HG02938 (cell line): ENCODE measurements around the gene REXO1.

ENCODE experiments used
- ATAC-seq: cut with Tn5 transposase; IDR thresholded peaks from one replicate; pipeline ENCODE4 v1.9.1; 2021; ENCODE audit warnings: mild to moderate bottlenecking, moderate library complexity; ENCODE audit not compliant: unreplicated experiment

REXO1 gene

GRCh38 chr19:1862424-1863327 lies 14.4 kb upstream of the REXO1 start:
- no peak for ATAC-seq

- no peak for ATAC-seq
Measured at GRCh38 chr19:1862068-1862423, 13.8 kb upstream of the REXO1 start.

- ATAC-seq, result no peak
Measured at GRCh38 chr19:1861599-1862031, 13.3 kb upstream of the REXO1 start.

GRCh38 chr19:1860821-1861598 lies 12.7 kb upstream of the REXO1 start:
- ATAC-seq, result no peak

- ATAC-seq, result no peak
Measured at GRCh38 chr19:1860042-1860775, 11.9 kb upstream of the REXO1 start.

GRCh38 chr19:1859331-1859781 lies 11.1 kb upstream of the REXO1 start:
- ATAC-seq, result no peak

GRCh38 chr19:1858412-1859081 lies 10.3 kb upstream of the REXO1 start:
- no peak for ATAC-seq

- ATAC-seq, result no peak
Measured at GRCh38 chr19:1857648-1858326, 9.5 kb upstream of the REXO1 start.

GRCh38 chr19:1856698-1857603 lies 8.7 kb upstream of the REXO1 start:
- no peak for ATAC-seq

- ATAC-seq, result no peak
Measured at GRCh38 chr19:1856345-1856697, 8.0 kb upstream of the REXO1 start.

GRCh38 chr19:1855828-1856255 lies 7.6 kb upstream of the REXO1 start:
- no peak for ATAC-seq

GRCh38 chr19:1855040-1855827 lies 7.0 kb upstream of the REXO1 start:
- no peak for ATAC-seq

- ATAC-seq, result no peak
Measured at GRCh38 chr19:1854542-1855039, 6.3 kb upstream of the REXO1 start.

- no peak for ATAC-seq
Measured at GRCh38 chr19:1854039-1854541, 5.8 kb upstream of the REXO1 start.

GRCh38 chr19:1853295-1854038 lies 5.2 kb upstream of the REXO1 start:
- no peak for ATAC-seq

GRCh38 chr19:1852581-1853128 lies 4.4 kb upstream of the REXO1 start:
- no peak for ATAC-seq
